Measurements from ENCODE around the gene HTR3D. TPM values are rescaled to one million over a fixed set of nuclear protein-coding genes. Genes with fewer than 3 reads are reported as not detected.

HTR3D gene
- total and polyA plus RNA-seq, 10 of the 15 experiments (the other 5 are each of a cell fraction or from before 2014, with no cell fraction given), result not detected

GRCh38 chr3:184042617-184043016 lies 11.1 kb downstream of the HTR3D start:
- H3K27ac ChIP-seq (ENCODE audit: control insufficient read depth, insufficient read depth), result no peak overlapping the region
- SMC1A ChIA-PET (ENCODE audit: uncharacterized antibody, unreplicated experiment), result no interaction called here
- DNase-seq (ENCODE audit: low read depth, low spot score) (no peak), FAIRE-seq (no peak), ATAC-seq (no peak)
- BruUV-seq (replicated peaks), result no TSS peak
- no peaks in the 10 kb centered on the region for H3K27me3 ChIP-seq (replicated peaks in 1 of 2; ENCODE audit: control insufficient read depth in 2 of 2, insufficient read depth in 2 of 2, low read length in 1 of 2)
- no peak overlapping the region for H2AFZ ChIP-seq (ENCODE audit: control insufficient read depth, low read depth, low read length)
- no peak overlapping the region for H3K4me3 ChIP-seq
- H3K4me1 ChIP-seq (ENCODE audit: control insufficient read depth, insufficient read depth, low read length), result no peaks in the 10 kb centered on the region
- no peaks in the 10 kb centered on the region for H3K9me3 ChIP-seq (replicated peaks; ENCODE audit: control insufficient read depth, insufficient read depth, low read length)
- POLR2A ChIA-PET, result interaction anchor here (0.7 kb wide), 1 partner anchor 157 kb away, joined by 3 read pairs; no protein-coding TSS in a partner anchor
- in situ Hi-C loops (cut with MboI), result no loop called here
- 0% methylated on average over 1 of the region's 1 CpG for WGBS (ENCODE audit: insufficient coverage, insufficient replicate concordance, low lambda C conversion rate, missing lambda C conversion rate)
- no peaks in the 10 kb centered on the region for H3K79me2 ChIP-seq (ENCODE audit: control insufficient read depth, insufficient read depth, low read length)
- RAD21 ChIA-PET (ENCODE audit: unreplicated experiment), result no interaction called here
- no peak for TF ChIP-seq TARDBP (IDR thresholded peaks at IDR 0.05; ENCODE audit: borderline replicate concordance)
- TF ChIP-seq KDM1A (IDR thresholded peaks at IDR 0.05; ENCODE audit: borderline replicate concordance), result no peak
- TF ChIP-seq PKNOX1 (IDR thresholded peaks at IDR 0.05), result no peak
- TF ChIP-seq PAX5 (IDR thresholded peaks at IDR 0.05; ENCODE audit: borderline replicate concordance, low read depth, low read length), result no peak
- TF ChIP-seq ASH2L (IDR thresholded peaks at IDR 0.05; ENCODE audit: borderline replicate concordance, low read depth), result no peak
- TF ChIP-seq, protein P1, sequence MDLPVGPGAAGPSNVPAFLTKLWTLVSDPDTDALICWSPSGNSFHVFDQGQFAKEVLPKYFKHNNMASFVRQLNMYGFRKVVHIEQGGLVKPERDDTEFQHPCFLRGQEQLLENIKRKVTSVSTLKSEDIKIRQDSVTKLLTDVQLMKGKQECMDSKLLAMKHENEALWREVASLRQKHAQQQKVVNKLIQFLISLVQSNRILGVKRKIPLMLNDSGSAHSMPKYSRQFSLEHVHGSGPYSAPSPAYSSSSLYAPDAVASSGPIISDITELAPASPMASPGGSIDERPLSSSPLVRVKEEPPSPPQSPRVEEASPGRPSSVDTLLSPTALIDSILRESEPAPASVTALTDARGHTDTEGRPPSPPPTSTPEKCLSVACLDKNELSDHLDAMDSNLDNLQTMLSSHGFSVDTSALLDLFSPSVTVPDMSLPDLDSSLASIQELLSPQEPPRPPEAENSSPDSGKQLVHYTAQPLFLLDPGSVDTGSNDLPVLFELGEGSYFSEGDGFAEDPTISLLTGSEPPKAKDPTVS (IDR thresholded peaks at IDR 0.05; ENCODE audit: low read depth, low read length), result no peak
- TF ChIP-seq HDAC6 (IDR thresholded peaks at IDR 0.05; ENCODE audit: unreplicated experiment), result no peak
- TF ChIP-seq STAT3 (IDR thresholded peaks at IDR 0.05; ENCODE audit: low read depth, low read length), result no peak
- no peak for TF ChIP-seq CHD2 (IDR thresholded peaks at IDR 0.05; ENCODE audit: borderline replicate concordance, low read depth, low read length)
- TF ChIP-seq EP300 (IDR thresholded peaks at IDR 0.05; ENCODE audit: borderline replicate concordance in 1 of 2, control insufficient read depth in 1 of 2, low read depth in 2 of 2, low read length in 2 of 2), result no peak
- TF ChIP-seq ESRRA (IDR thresholded peaks at IDR 0.05; ENCODE audit: low read length), result no peak
- no peaks in the 10 kb centered on the region for H3K36me3 ChIP-seq (ENCODE audit: control insufficient read depth in 2 of 2, insufficient read depth in 2 of 2, low read length in 1 of 2)
- no peaks in the 10 kb centered on the region for H4K20me1 ChIP-seq (ENCODE audit: control insufficient read depth, insufficient read depth)
- no peak overlapping the region for H3K9ac ChIP-seq (ENCODE audit: control insufficient read depth, insufficient read depth, low read length)
- no peak overlapping the region for H3K4me2 ChIP-seq (ENCODE audit: control insufficient read depth, insufficient read depth)
- intact Hi-C loops (cut with micrococcal nuclease; ENCODE audit: unreplicated experiment), result no loop called here
- CTCF ChIA-PET, result interaction anchor here (1.1 to 1.3 kb wide), 3 partner anchors 12 to 146 kb away, joined by 3 to 4 read pairs (median 3); no protein-coding TSS in a partner anchor
